ENCODE data around the gene PLCB4.

- TF ChIP-seq EZH2 (IDR thresholded peaks at IDR 0.05), result no peak
- TF ChIP-seq CTCF (IDR thresholded peaks at IDR 0.05), result no peak
- no peak for TF ChIP-seq EZH2phosphoT487 (IDR thresholded peaks at IDR 0.05)
Observed at GRCh38 chr20:9036593-9036992, 32.3 kb upstream of the PLCB4 start.
